Measurements from ENCODE around the gene HGFAC.
A peak's percentile ranks its signal among the peaks of the same experiment; 100 is the strongest.

The HGFAC gene

GRCh38 chr4:3399277-3400194 is 42.2 kb upstream of the HGFAC start:
- DNase-seq (ENCODE audit: low read depth, low spot score): no peak
- no peak overlapping the region for H3K4me3 ChIP-seq (ENCODE audit: low read depth, low read length)
- ChIA-PET CTCF (no interaction called here), POLR2A (no interaction called here)
- TF ChIP-seq CTCF (IDR thresholded peaks at IDR 0.05; ENCODE audit: insufficient read depth, low read length, missing control alignments): no peak

GRCh38 chr4:3401436-3402171 is 40.2 kb upstream of the HGFAC start:
- ChIA-PET CTCF (interaction anchor here (1.1 kb wide), 2 partner anchors 25 to 55 kb away, joined by 4 to 6 read pairs; no protein-coding TSS in a partner anchor), POLR2A (interaction anchor here (0.7 kb wide), 1 partner anchor 10 kb away, joined by 3 read pairs; no protein-coding TSS in a partner anchor)
- DNase-seq (ENCODE audit: low read depth, low spot score): no peak
- no peak for TF ChIP-seq CTCF (IDR thresholded peaks at IDR 0.05; ENCODE audit: insufficient read depth, low read length, missing control alignments)
- no peak overlapping the region for H3K4me3 ChIP-seq (ENCODE audit: low read depth, low read length)

- H3K4me3 ChIP-seq (ENCODE audit: low read depth, low read length): no peak overlapping the region
- peak; percentile 59 for DNase-seq (ENCODE audit: low read depth, low spot score)
- no peak for TF ChIP-seq CTCF (IDR thresholded peaks at IDR 0.05; ENCODE audit: insufficient read depth, low read length, missing control alignments)
- ChIA-PET CTCF (interaction anchor here (1.1 kb wide), 1 partner anchor 9 kb away, joined by 3 read pairs; no protein-coding TSS in a partner anchor), POLR2A (interaction anchor here (0.6 to 1.1 kb wide), 2 partner anchors 10 to 33 kb away, joined by 3 to 5 read pairs; no protein-coding TSS in a partner anchor)
Observed at GRCh38 chr4:3402491-3403347, 39.0 kb upstream of the HGFAC start.

- H3K4me3 ChIP-seq (ENCODE audit: low read depth, low read length): no peak overlapping the region
- TF ChIP-seq CTCF (IDR thresholded peaks at IDR 0.05; ENCODE audit: insufficient read depth, low read length, missing control alignments): no peak
- ChIA-PET CTCF (interaction anchor here (1.1 kb wide), 1 partner anchor 10 kb away, joined by 3 read pairs; no protein-coding TSS in a partner anchor), POLR2A (interaction anchor here (0.6 to 1.1 kb wide), 2 partner anchors 10 to 34 kb away, joined by 3 to 5 read pairs; no protein-coding TSS in a partner anchor)
- no peak for DNase-seq (ENCODE audit: low read depth, low spot score)
Observed at GRCh38 chr4:3403348-3403906, 38.3 kb upstream of the HGFAC start.

- no peak for DNase-seq (ENCODE audit: low read depth, low spot score)
- TF ChIP-seq CTCF (IDR thresholded peaks at IDR 0.05; ENCODE audit: insufficient read depth, low read length, missing control alignments): no peak
- CTCF ChIA-PET: interaction anchor here (1.2 to 1.4 kb wide), 2 partner anchors 8 to 39 kb away, joined by 3 to 7 read pairs; no protein-coding TSS in a partner anchor
- H3K4me3 ChIP-seq (ENCODE audit: low read depth, low read length): no peak overlapping the region
- POLR2A ChIA-PET: no interaction called here
Observed at GRCh38 chr4:3404546-3404945, 37.2 kb upstream of the HGFAC start.

Data from AG04449 (cell line).